HG03060 (cell line): ENCODE results near the gene PGLYRP3.

Experiments used
- ATAC-seq: cut with Tn5 transposase; IDR thresholded peaks from one replicate; pipeline ENCODE4 v1.9.1; 2021; ENCODE audit warnings: low read depth, moderate number of reproducible peaks; ENCODE audit not compliant: unreplicated experiment

The PGLYRP3 gene

GRCh38 chr1:153265457-153265856 is 47.3 kb downstream of the PGLYRP3 start:
- ATAC-seq: no peak

DNA sequence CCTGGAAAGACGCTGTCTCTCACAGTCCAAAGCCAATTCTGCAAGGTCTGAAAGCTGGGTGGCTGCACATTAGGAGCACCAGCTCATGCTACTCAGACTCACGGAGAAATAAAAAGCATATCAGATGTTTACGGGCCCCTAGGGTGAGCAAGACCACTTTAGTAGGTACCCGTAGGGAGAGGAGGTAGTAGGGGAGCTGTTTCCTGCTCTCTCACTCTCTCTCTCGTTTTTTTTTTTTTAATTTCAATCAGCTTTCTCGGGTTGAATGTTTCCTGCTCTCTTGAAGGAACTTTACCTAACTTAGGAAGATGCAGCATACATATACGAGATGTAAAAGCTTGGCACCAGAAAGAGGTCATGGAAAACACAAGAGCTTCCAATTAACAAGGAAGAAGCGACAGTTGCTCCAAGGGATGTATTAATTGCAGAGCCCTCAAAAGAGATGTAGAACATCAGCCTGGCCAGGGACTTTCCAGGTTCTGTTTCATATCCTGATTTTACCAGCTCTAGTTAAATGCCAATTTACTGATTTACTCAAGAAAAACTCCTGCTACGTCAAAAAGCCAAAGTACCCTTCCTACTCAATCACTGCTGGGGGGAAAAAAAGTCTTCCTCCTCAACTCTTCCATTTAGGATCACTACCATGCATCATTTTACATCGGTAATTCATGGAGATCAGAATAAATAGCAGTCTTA is 50.1 kb downstream of the PGLYRP3 start:
- ATAC-seq: no peak

DNA sequence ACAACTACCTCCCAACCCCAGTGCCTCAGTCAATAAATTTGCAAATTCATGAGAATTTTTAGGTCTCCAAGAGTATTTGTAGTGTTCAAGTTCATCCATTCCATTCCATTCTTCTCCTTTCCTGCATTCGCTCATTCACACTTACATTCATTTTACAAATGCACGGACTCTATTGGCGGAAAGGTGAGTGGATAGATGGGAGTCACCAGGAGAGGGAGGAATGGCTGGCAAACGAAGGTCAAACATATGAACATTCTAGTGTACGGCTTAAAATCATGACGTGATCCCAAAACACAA is 50.7 kb downstream of the PGLYRP3 start:
- no peak for ATAC-seq

- ATAC-seq: no peak
These were observed 51.3 kb downstream of the PGLYRP3 start for GRCh38 chr1:153261281-153262069.

- ATAC-seq: no peak
These were observed 52.0 kb downstream of the PGLYRP3 start for GRCh38 chr1:153260585-153261280.

DNA sequence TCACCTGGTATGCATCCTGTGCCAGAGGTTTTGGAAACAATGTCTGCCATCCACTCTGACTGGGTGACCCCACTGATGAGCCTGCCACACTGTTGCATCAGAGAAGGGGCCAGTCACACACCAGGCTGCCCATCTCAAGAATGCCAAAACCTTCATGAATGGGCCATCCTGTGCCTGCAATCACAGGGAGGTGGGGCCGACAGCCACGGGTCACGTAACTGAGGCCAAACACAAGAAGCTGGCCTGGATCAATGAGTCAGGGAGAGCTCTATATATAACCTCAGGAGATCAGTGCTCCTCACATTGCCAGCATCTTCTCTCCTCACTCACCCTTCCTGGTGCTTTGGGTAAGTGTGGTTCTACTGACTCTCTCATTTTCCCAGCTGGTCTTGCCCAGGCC is 53.4 kb downstream of the PGLYRP3 start, which contains the start of gene LORICRIN:
Gene LORICRIN (plus strand): TSS at position 301 of the 400 bp plus-strand sequence. CDS start 1,263 bp downstream, outside the sequence.
- no peak for ATAC-seq

- no peak for ATAC-seq
These were observed 59.1 kb downstream of the PGLYRP3 start for GRCh38 chr1:153253693-153254092.

- no peak for ATAC-seq
These were observed 59.7 kb downstream of the PGLYRP3 start for GRCh38 chr1:153253076-153253475.

DNA sequence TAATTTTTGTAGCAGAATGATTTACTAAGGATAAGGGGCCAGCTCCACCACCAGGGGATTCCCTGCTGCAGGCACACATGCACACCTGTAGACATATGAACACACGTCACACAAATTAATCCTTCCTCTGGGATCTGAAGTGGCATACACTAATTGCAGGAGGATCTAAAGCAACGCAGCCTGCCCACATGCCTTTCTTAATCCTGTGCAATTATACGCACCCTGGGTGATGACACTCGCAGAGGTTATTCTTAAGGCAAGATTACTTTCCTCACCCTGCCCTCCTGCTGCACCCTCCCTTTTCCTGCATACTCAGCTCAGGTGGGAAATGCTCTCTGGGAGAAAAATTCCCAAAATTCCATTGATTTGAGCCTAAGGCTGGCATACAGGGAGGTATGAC is 60.8 kb downstream of the PGLYRP3 start:
- ATAC-seq: no peak

GRCh38 chr1:153251562-153251961 is 61.2 kb downstream of the PGLYRP3 start:
- no peak for ATAC-seq

DNA sequence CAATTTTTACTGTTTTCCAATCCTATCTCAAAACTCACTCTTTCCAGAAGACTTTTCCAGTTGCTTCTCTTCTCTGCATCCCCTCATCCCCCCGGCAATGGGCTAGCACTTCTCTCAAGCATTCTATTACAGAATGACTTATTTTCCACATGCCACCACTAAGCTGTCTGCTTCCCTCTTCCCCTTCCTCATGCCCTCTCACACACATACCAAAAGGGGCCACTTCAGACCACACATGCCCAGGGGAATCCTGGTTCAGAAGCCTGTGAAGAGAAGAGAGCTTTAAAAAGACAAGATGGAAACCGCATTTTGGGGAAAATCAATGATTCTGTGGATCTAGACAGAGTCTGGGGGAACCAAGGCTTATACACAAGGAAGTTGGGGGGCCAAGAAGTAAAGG is 61.7 kb downstream of the PGLYRP3 start:
- no peak for ATAC-seq

- no peak for ATAC-seq
These were observed 62.6 kb downstream of the PGLYRP3 start for GRCh38 chr1:153250166-153250565.

DNA sequence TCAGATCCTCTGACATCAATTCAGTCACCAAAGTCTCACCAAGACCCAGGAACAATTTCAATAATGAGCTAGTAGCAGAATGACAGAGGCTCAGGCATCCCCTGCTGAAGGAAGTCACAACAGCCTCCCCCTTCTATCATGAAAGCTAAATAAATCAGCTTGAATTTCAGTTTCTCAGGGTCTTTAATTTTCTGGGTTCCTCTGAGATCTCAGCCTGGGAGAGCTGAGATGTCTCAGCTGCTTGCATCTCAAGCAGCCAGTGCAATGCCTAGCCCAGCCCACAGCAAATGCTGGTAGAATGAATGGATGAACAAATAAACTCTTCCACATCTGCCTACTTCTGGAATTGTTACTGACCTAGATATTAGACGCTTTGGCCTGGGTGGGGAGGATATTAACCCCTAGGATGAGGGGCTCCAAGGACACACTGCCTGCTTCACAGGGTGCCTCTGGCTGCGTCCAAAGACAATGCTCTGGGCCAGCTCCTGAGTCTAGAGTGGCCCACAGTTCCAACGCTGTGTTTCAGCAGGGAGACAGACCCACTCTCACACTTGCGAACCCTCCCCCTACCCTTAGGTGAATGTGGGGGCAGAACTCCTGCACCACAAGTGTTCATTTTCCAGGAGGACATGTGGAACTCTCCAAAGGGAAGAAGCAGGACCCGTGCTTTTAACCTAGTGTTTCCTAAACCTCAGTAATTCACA is 64.4 kb downstream of the PGLYRP3 start:
- no peak for ATAC-seq
